GM12878 (cell line): Measurements from ENCODE around the gene GARRE1. TPM values are rescaled to one million over a fixed set of nuclear protein-coding genes. Genes with fewer than 3 reads are reported as not detected.

ENCODE experiments used
- ATAC-seq: fragments of 200-7000 bp; cut with Tn5 transposase; 3 replicates; pipeline ENCODE4 v1.9.1; 2020; ENCODE audit warnings: mild to moderate bottlenecking, moderate library complexity
- BruUV-seq: library from RNA; stranded (reverse); fragments of 400-500 nt; replicated peaks from 2 replicates; lab custom pipeline; 2021; lab: Mats Ljungman, UMichigan
- CTCF ChIA-PET: fragments of 300-600 bp; sonication (Branson Sonifier 250); formaldehyde crosslinking; extraction: SDS; loops from one replicate; lab custom pipeline; 2021; ENCODE audit warnings: inconsistent platforms; lab: Yijun Ruan, JAX
- POLR2A ChIA-PET: fragments of 350-600 bp; formaldehyde crosslinking; extraction: SDS; loops from one replicate; lab custom pipeline; 2021; ENCODE audit warnings: inconsistent platforms; lab: Charles Lee
- RAD21 ChIA-PET: fragments of 300-600 bp; sonication (Branson Sonifier 250); formaldehyde crosslinking; loops from one replicate; lab custom pipeline; 2023; ENCODE audit warnings: antibody characterized with exemption; ENCODE audit not compliant: unreplicated experiment; lab: Charles Lee
- SMC1A ChIA-PET: fragments of 300-600 bp; sonication (Branson Sonifier 250); formaldehyde crosslinking; loops from one replicate; lab custom pipeline; 2023; ENCODE audit not compliant: unreplicated experiment, uncharacterized antibody; lab: Charles Lee
- DNase-seq: peaks from one replicate; pipeline ENCODE4 v3.0.0-alpha.2; 2011; ENCODE audit warnings: low read depth, low spot score
- FAIRE-seq: peaks from 3 replicates; lab custom pipeline; 2011; peaks lifted over from hg19 to GRCh38; lab: Jason Lieb, UNC
- H2AFZ ChIP-seq: 2 replicates; pipeline ENCODE4 v1.6.0; 2011; ENCODE audit warnings: low read depth, low read length, control low read depth; ENCODE audit not compliant: control insufficient read depth
- H3K27ac ChIP-seq: 2 replicates; pipeline ENCODE4 v1.5.1; 2011; ENCODE audit warnings: control low read depth; ENCODE audit not compliant: control insufficient read depth, insufficient read depth
- H3K27me3 ChIP-seq, 2 experiments: replicated peaks in 1 of 2; 2 replicates each; pipeline versions ENCODE4 v1.6.0 to v1.6.1; 2011; ENCODE audit warnings: low read length in 1 of 2; ENCODE audit not compliant: control insufficient read depth in 2 of 2, insufficient read depth in 2 of 2
- H3K36me3 ChIP-seq, 2 experiments: 2 replicates each; pipeline ENCODE4 v1.5.1; 2011; ENCODE audit warnings: low read length in 1 of 2; ENCODE audit not compliant: control insufficient read depth in 2 of 2, insufficient read depth in 2 of 2
- H3K4me1 ChIP-seq: 2 replicates; pipeline ENCODE4 v1.6.1; 2011; ENCODE audit warnings: mild to moderate bottlenecking, low read length, moderate library complexity, mixed read lengths; ENCODE audit not compliant: control insufficient read depth, insufficient read depth
- H3K4me2 ChIP-seq: 2 replicates; pipeline ENCODE4 v1.6.0; 2011; ENCODE audit warnings: control low read depth; ENCODE audit not compliant: control insufficient read depth, insufficient read depth
- H3K4me3 ChIP-seq: fragments of 200-600 bp; sonication (generic); 2 replicates; pipeline ENCODE4 v1.5.1; 2016
- H3K79me2 ChIP-seq: 2 replicates; pipeline ENCODE4 v1.6.0; 2011; ENCODE audit warnings: low read length; ENCODE audit not compliant: control insufficient read depth, insufficient read depth
- H3K9ac ChIP-seq: 2 replicates; pipeline ENCODE4 v1.8.0; 2011; ENCODE audit warnings: low read length, control low read depth, mixed read lengths; ENCODE audit not compliant: control insufficient read depth, insufficient read depth
- H3K9me3 ChIP-seq: replicated peaks from 3 replicates; pipeline ENCODE4 v1.5.1; 2011; ENCODE audit warnings: mild to moderate bottlenecking, low read length; ENCODE audit not compliant: control insufficient read depth, insufficient read depth
- H4K20me1 ChIP-seq: 2 replicates; pipeline ENCODE4 v1.6.0; 2011; ENCODE audit not compliant: control insufficient read depth, insufficient read depth
- BCL11A ChIP-seq: IDR thresholded peaks from 2 replicates; pipeline ENCODE4 v1.6.1; 2011; ENCODE audit warnings: low read depth, low read length
- CHD1 ChIP-seq: IDR thresholded peaks from 2 replicates; pipeline ENCODE4 v1.6.1; 2012; ENCODE audit warnings: low read depth, low read length, improper control_type of control experiment
- CUX1 ChIP-seq: IDR thresholded peaks from 2 replicates; pipeline ENCODE4 v1.6.1; 2012; ENCODE audit warnings: improper control_type of control experiment, low read depth, low read length; ENCODE audit not compliant: insufficient replicate concordance
- LARP7 ChIP-seq: fragments of 450-650 bp; IDR thresholded peaks from 2 replicates; pipeline ENCODE4 v1.6.1; 2017; ENCODE audit warnings: mild to moderate bottlenecking
- NR2F1 ChIP-seq: fragments of 450-650 bp; conservative IDR thresholded peaks from 2 replicates; pipeline ENCODE4 v1.6.1; 2017; ENCODE audit warnings: mild to moderate bottlenecking
- PAX8 ChIP-seq: fragments of 450-650 bp; IDR thresholded peaks from 2 replicates; pipeline ENCODE4 v1.6.1; 2017; ENCODE audit warnings: mild to moderate bottlenecking, moderate library complexity
- REST ChIP-seq: IDR thresholded peaks from 2 replicates; pipeline ENCODE4 v1.6.1; 2012; ENCODE audit warnings: mild to moderate bottlenecking, low read depth, low read length
- SIN3A ChIP-seq: IDR thresholded peaks from 2 replicates; pipeline ENCODE4 v1.6.1; 2012; ENCODE audit warnings: low read depth, low read length, improper control_type of control experiment
- ZNF622 ChIP-seq: fragments of 450-650 bp; IDR thresholded peaks from 2 replicates; pipeline ENCODE4 v1.6.1; 2017; ENCODE audit warnings: mild to moderate bottlenecking, inconsistent platforms
- WGBS: methylation state at CpG from one replicate; pipeline ENCODE4 v1.1.6; 2016; ENCODE audit warnings: low lambda C conversion rate; ENCODE audit not compliant: insufficient replicate concordance, insufficient coverage; ENCODE audit errors: missing lambda C conversion rate; 5-methylcytosine and 5-hydroxymethylcytosine counted together
- in situ Hi-C: fragments of 300-500 bp; cut with MboI; formaldehyde crosslinking; loops from 9 replicates; pipeline ENCODE4 v1.14.3; 2018; ENCODE audit warnings: mixed read lengths
- intact Hi-C: fragments of 100-400 bp; cut with micrococcal nuclease; formaldehyde crosslinking; loops from one replicate; pipeline ENCODE4 v1.14.2; 2022; ENCODE audit not compliant: unreplicated experiment
- polyA plus RNA-seq, 11 experiments: library from polyadenylated mRNA; depleted of rRNA in 4 of 11; unstranded in 6 of 11; stranded (reverse) in 5 of 11; fragments of >200 nt; fragmentation: Nextera tagmentation in 4 of 11; fragmentation: Illumina TruSeq in 1 of 11; extraction: Ambion mirVana in 4 of 11; extraction: Trizol in 1 of 11; gene quantifications; 1 replicate in 1 of 11; 2 replicates in 10 of 11; pipeline versions ENCODE4 v1.2.1 to v1.2.3, GENCODE V29; 2011 to 2016; ENCODE audit warnings: inconsistent platforms in 2 of 11, missing spikeins in 2 of 11, low read depth in 1 of 11
- total RNA-seq, 4 experiments: library from RNA; depleted of rRNA in 3 of 4; stranded (reverse); fragments of >200 nt in 3 of 4; fragmentation: Illumina TruSeq in 1 of 4; extraction: Trizol in 1 of 4; gene quantifications; 2 replicates each; pipeline versions ENCODE4 v1.2.1 to v1.2.3, GENCODE V29; 2013 to 2021
- TF ChIP-seq, protein P1 (sequence below): fragments of 450-650 bp; formaldehyde crosslinking; IDR thresholded peaks from 2 replicates; pipeline ENCODE4 v1.4.0; 2022; ENCODE audit warnings: mild to moderate bottlenecking, moderate library complexity

The GARRE1 gene
- total and polyA plus RNA-seq, 10 of the 15 experiments (the other 5 are each of a cell fraction or from before 2014, with no cell fraction given), result 1.1 to 9.4 (median 5.1) TPM

DNA sequence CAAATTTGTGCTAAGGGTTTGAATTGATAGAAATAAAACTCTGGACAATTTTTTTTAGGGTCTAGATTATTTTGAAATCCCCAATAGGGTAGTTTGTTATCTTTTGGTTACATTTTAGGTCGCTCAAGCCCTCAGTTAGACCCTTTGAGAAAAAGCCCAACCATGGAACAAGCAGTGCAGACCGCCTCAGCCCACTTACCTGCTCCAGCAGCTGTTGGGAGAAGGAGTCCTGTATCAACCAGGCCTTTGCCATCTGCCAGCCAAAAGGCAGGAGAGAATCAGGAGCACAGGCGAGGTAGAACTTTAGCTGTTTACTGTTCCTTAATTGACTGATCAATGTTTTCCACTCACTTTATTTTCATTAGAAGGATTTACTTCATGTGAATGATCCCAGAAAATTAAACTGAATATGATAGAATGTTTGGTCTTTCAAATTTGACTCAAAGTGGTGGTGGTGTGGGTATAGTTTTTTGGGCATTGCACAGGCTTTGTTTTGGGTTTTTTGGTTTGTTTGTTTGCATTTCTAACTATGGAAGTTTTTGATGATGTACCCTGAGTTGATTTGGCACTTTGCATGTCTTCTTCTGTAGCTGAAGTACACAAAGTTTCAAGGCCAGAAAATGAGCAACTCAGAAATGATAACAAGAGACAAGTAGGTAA lies 39.2 kb upstream of the GARRE1 start (continued):
- no peak for TF ChIP-seq LARP7
- no peak for TF ChIP-seq NR2F1
- no peak for TF ChIP-seq CUX1

DNA sequence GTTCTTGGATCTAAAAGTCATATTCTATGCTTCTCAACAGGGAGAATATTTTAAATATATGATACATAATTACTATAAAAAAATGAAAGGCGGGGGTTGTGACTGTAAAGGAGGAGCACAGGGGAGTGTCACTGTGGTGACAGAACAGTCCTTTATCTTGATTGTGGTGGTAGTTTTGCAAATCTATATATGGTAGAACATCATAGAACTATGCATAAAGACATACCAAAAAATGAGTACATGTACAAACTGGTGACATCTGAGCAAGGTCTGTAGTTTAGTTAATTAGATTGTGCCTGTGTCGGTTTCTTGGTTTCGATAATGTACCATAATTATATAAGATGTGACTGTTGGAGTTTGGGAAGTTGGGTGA lies 38.7 kb upstream of the GARRE1 start:
- ATAC-seq (no peak), FAIRE-seq (no peak), DNase-seq (no peak)
- intact Hi-C loops, result loop anchor here (5.0 kb wide), 1 partner anchor 43 kb away; the partner anchor contains the start of gene LSM14A
- no peaks in the 10 kb centered on the region for H3K79me2 ChIP-seq
- no peak overlapping the region for H3K27ac ChIP-seq
- WGBS, result 96% methylated on average over 3 of the region's 3 CpGs
- H3K4me2 ChIP-seq, result no peak overlapping the region
- peaks cover 1 to 31% of the 10 kb centered on the region in 2 experiments for H3K36me3 ChIP-seq
- POLR2A ChIA-PET, result interaction anchor here (0.7 kb wide), 1 partner anchor 943 kb away, joined by 4 read pairs; no protein-coding TSS in a partner anchor
- RAD21 ChIA-PET, result no interaction called here
- CTCF ChIA-PET, result interaction anchor here (0.6 kb wide), 1 partner anchor 778 kb away, joined by 3 read pairs; no protein-coding TSS in a partner anchor
- SMC1A ChIA-PET, result interaction anchor here (2.4 kb wide), 1 partner anchor 21 kb away, joined by 6 read pairs; no protein-coding TSS in a partner anchor
- H3K27me3 ChIP-seq, result no peaks in the 10 kb centered on the region
- in situ Hi-C loops, result no loop called here
- H4K20me1 ChIP-seq, result no peaks in the 10 kb centered on the region
- H2AFZ ChIP-seq, result no peak overlapping the region
- H3K9ac ChIP-seq, result no peak overlapping the region
- H3K4me3 ChIP-seq, result no peak overlapping the region
- H3K4me1 ChIP-seq, result peaks cover 10% of the 10 kb centered on the region
- BruUV-seq, result TSS peak; percentile 19
- no peaks in the 10 kb centered on the region for H3K9me3 ChIP-seq
- TF ChIP-seq SIN3A (no peak), NR2F1 (no peak), REST (no peak), ZNF622 (no peak), CHD1 (no peak), BCL11A (no peak), PAX8 (no peak)
- TF ChIP-seq, protein P1, sequence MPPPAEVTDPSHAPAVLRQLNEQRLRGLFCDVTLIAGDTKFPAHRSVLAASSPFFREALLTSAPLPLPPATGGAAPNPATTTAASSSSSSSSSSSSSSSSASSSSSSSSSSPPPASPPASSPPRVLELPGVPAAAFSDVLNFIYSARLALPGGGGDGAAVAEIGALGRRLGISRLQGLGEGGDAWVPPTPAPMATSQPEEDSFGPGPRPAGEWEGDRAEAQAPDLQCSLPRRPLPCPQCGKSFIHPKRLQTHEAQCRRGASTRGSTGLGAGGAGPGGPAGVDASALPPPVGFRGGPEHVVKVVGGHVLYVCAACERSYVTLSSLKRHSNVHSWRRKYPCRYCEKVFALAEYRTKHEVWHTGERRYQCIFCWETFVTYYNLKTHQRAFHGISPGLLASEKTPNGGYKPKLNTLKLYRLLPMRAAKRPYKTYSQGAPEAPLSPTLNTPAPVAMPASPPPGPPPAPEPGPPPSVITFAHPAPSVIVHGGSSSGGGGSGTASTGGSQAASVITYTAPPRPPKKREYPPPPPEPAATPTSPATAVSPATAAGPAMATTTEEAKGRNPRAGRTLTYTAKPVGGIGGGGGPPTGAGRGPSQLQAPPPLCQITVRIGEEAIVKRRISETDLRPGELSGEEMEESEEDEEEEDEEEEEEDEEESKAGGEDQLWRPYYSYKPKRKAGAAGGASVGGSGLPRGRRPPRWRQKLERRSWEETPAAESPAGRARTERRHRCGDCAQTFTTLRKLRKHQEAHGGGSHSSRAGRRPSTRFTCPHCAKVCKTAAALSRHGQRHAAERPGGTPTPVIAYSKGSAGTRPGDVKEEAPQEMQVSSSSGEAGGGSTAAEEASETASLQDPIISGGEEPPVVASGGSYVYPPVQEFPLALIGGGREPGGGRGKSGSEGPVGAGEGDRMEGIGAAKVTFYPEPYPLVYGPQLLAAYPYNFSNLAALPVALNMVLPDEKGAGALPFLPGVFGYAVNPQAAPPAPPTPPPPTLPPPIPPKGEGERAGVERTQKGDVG (CRISPR knock-in tag), result no peak
